GM19463 (cell line): ENCODE results near the gene LPO.
A peak's percentile ranks its signal among the peaks of the same experiment; 100 is the strongest.

Experiments used
- ATAC-seq: cut with Tn5 transposase; IDR thresholded peaks from one replicate; pipeline ENCODE4 v1.9.1; 2021; ENCODE audit warnings: mild to moderate bottlenecking, moderate library complexity; ENCODE audit not compliant: unreplicated experiment

LPO gene

GRCh38 chr17:58315750-58316149 lies 77.4 kb downstream of the LPO start:
- no peak for ATAC-seq

GRCh38 chr17:58316260-58316960 lies 78.0 kb downstream of the LPO start:
- no peak for ATAC-seq

DNA sequence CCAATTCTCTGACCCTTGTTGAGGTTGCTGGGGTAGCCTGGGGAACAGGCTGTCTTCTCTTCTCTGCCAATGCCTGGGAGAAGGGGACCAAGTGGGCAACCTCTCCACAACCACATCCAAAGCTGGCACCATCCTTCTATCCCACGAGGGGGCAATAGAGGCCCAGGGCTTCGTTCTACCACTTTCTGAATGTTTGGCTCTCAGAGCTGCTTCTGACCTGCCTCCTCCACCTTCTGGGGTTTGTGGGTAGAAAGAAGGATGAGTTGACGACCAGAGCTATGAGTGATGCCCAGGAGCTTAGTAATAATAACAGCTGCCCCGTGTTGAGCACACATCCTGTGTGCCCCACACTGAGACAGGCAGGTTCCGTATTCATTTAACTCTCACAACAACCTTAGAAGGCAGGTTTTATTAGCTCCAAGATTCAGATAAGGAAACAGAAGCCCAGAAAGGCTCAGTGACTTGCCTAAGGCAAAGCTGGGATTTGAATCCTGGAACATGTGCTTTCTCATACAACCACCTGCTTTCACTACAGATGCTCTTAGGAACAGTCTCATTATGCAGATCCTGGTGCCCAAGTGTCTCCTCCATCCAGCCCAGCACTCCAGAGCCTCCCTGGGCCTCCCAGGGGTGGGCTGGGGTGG lies 79.2 kb downstream of the LPO start:
- ATAC-seq, result peak; percentile 71

GRCh38 chr17:58318065-58318481 lies 79.7 kb downstream of the LPO start:
- no peak for ATAC-seq
